KMS-11 (cell line): ENCODE measurements around the gene BNIP5.

Experiments
- H2AFZ ChIP-seq: fragments of 200-600 bp; sonication (generic); 2 replicates; pipeline ENCODE4 v1.6.1; 2016; ENCODE audit warnings: antibody characterized with exemption, mixed run types, low read depth
- H3K27ac ChIP-seq: fragments of 200-600 bp; sonication (generic); 2 replicates; pipeline ENCODE4 v1.6.1; 2016; ENCODE audit warnings: mild to moderate bottlenecking, mixed run types
- H3K27me3 ChIP-seq: fragments of 200-600 bp; sonication (generic); 2 replicates; pipeline ENCODE4 v1.6.1; 2017; ENCODE audit warnings: mild to moderate bottlenecking, low read depth, mixed run types, moderate library complexity; ENCODE audit not compliant: insufficient read depth
- H3K36me3 ChIP-seq: fragments of 200-600 bp; sonication (generic); 2 replicates; pipeline ENCODE4 v1.6.1; 2017; ENCODE audit warnings: mild to moderate bottlenecking, mixed run types; ENCODE audit not compliant: insufficient read depth
- H3K4me1 ChIP-seq: fragments of 200-600 bp; sonication (generic); 2 replicates; pipeline ENCODE4 v1.6.1; 2016; ENCODE audit warnings: mild to moderate bottlenecking, low read depth, mixed run types; ENCODE audit not compliant: poor library complexity, severe bottlenecking
- H3K4me2 ChIP-seq: fragments of 200-600 bp; sonication (generic); 2 replicates; pipeline ENCODE4 v1.7.0; 2016; ENCODE audit warnings: mild to moderate bottlenecking, mixed run types
- H3K4me3 ChIP-seq: fragments of 200-600 bp; sonication (generic); IDR thresholded peaks from 2 replicates; pipeline ENCODE4 v1.6.1; 2017; ENCODE audit warnings: low read depth, low read length, mixed read lengths; ENCODE audit not compliant: insufficient read depth
- H3K79me2 ChIP-seq: fragments of 200-600 bp; sonication (generic); 2 replicates; pipeline ENCODE4 v1.6.1; 2016; ENCODE audit warnings: low read depth, mixed run types; ENCODE audit not compliant: insufficient read depth
- H3K9ac ChIP-seq: fragments of 200-600 bp; sonication (generic); 2 replicates; pipeline ENCODE4 v1.6.1; 2016; ENCODE audit warnings: mild to moderate bottlenecking, mixed run types
- H4K20me1 ChIP-seq: fragments of 200-600 bp; sonication (generic); 2 replicates; pipeline ENCODE4 v1.6.1; 2016; ENCODE audit warnings: mild to moderate bottlenecking, mixed run types; ENCODE audit not compliant: insufficient read depth
- TF ChIP-seq, protein P1 (sequence below): fragments of 200-600 bp; sonication (generic); conservative IDR thresholded peaks from 2 replicates; pipeline ENCODE4 v1.6.1; 2017; ENCODE audit warnings: low read depth, mild to moderate bottlenecking, antibody characterized with exemption, low read length, moderate library complexity, mixed read lengths

The BNIP5 gene

DNA sequence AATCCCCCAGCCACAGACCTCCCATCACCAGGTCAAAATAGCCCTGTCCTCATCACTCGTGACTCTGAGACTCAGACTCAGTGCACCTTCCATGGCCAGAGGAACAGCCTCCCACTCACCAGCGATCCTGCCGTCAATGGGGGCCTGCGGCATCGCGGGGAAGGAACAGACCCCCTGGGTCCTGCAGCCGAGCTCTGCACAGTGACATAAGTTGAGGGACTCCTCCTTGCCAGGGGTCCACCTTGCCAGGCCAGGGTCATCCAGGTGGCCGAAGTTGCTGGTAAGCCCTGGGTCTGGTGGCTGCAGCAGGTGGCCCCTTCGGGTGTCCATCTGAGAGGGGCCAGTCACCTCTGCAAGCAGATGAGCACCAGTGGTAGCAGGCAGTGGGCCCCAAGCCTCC is 34.5 kb upstream of the BNIP5 start:
- Histone ChIP-seq H2AFZ (no peak overlapping the region), H3K4me1 (no peaks in the 10 kb centered on the region), H4K20me1 (no peaks in the 10 kb centered on the region), H3K9ac (no peak overlapping the region), H3K4me3 (no peak overlapping the region), H3K79me2 (no peaks in the 10 kb centered on the region), H3K27me3 (no peaks in the 10 kb centered on the region), H3K4me2 (no peak overlapping the region), H3K27ac (no peak overlapping the region), H3K36me3 (no peaks in the 10 kb centered on the region)
- TF ChIP-seq, protein P1, sequence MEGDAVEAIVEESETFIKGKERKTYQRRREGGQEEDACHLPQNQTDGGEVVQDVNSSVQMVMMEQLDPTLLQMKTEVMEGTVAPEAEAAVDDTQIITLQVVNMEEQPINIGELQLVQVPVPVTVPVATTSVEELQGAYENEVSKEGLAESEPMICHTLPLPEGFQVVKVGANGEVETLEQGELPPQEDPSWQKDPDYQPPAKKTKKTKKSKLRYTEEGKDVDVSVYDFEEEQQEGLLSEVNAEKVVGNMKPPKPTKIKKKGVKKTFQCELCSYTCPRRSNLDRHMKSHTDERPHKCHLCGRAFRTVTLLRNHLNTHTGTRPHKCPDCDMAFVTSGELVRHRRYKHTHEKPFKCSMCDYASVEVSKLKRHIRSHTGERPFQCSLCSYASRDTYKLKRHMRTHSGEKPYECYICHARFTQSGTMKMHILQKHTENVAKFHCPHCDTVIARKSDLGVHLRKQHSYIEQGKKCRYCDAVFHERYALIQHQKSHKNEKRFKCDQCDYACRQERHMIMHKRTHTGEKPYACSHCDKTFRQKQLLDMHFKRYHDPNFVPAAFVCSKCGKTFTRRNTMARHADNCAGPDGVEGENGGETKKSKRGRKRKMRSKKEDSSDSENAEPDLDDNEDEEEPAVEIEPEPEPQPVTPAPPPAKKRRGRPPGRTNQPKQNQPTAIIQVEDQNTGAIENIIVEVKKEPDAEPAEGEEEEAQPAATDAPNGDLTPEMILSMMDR = no peak

DNA sequence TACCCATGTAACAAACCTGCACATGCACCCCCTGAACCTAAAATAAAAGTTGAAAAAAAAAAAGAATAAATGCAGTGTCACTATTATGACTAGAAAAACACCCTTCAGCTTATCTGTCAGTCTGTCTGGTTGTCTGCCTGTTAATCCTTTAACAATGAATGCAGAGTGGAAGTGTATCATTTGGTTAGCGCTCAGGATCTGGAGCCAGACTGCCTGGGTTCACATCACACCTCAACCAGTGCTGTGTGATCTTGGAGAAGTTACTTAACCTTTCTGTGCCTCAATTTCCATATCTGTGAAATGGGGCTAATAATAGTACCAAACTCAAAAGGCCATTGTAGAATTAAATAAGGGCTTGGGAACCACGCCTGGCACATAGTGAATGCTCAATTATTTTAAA is 34.0 kb upstream of the BNIP5 start:
- no peaks in the 10 kb centered on the region for H3K4me1 ChIP-seq
- H2AFZ ChIP-seq = no peak overlapping the region
- H4K20me1 ChIP-seq = no peaks in the 10 kb centered on the region
- no peak overlapping the region for H3K4me2 ChIP-seq
- TF ChIP-seq, protein P1 = no peak
- no peaks in the 10 kb centered on the region for H3K79me2 ChIP-seq
- H3K27ac ChIP-seq = no peak overlapping the region
- no peak overlapping the region for H3K9ac ChIP-seq
- H3K27me3 ChIP-seq = no peaks in the 10 kb centered on the region
- no peaks in the 10 kb centered on the region for H3K36me3 ChIP-seq
- no peak overlapping the region for H3K4me3 ChIP-seq

DNA sequence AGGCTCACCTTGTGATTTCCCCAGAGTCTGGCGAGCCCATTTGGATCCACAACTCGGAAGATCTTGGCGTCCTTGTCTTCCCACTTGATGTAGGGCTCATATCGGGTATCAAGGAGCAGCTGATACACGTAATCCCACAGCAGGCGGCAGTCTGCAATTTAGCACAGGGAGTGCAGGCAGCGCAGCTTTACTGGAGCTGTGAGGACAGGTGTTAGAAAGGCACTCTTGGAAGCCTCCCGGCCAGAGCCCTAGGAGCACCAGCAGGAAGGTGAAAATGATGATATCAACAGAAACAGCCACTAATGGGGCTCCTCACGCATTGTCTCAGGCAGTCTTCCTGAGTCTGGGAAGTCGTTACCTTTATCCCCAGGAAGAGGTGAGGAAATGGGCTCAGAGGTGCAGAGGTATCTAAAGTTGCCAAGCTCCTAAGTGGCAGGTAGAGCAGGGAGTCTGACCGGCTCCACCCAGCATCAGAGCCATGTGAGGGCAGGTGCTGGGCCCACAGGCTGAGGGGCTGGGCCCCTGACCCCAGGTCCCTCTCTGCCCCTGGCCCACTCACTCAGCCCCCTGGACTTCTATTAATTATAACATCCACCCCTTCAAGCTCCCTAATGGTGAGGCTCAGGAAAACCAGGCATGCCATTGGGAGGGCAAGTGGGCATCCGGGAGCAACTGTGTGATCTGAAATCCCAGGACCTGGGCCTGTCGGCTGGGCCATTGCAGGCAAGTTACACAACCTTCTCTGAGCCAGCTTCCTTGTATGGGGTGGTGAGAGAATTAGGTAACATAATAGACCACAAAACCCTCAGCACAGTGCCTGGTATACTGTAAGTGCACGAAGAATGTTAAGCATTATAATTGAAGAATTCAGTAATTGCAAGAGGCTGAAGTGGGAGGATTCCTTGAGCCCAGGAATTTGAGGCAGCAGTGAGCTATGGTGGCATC is 32.5 kb upstream of the BNIP5 start:
- TF ChIP-seq, protein P1 = no peak
- H3K79me2 ChIP-seq = no peaks in the 10 kb centered on the region
- no peaks in the 10 kb centered on the region for H3K36me3 ChIP-seq
- no peaks in the 10 kb centered on the region for H4K20me1 ChIP-seq
- H3K4me2 ChIP-seq = no peak overlapping the region
- no peak overlapping the region for H3K9ac ChIP-seq
- H3K4me1 ChIP-seq = peaks cover 8% of the 10 kb centered on the region
- H2AFZ ChIP-seq = no peak overlapping the region
- H3K27ac ChIP-seq = no peak overlapping the region
- H3K4me3 ChIP-seq = no peak overlapping the region
- no peaks in the 10 kb centered on the region for H3K27me3 ChIP-seq

DNA sequence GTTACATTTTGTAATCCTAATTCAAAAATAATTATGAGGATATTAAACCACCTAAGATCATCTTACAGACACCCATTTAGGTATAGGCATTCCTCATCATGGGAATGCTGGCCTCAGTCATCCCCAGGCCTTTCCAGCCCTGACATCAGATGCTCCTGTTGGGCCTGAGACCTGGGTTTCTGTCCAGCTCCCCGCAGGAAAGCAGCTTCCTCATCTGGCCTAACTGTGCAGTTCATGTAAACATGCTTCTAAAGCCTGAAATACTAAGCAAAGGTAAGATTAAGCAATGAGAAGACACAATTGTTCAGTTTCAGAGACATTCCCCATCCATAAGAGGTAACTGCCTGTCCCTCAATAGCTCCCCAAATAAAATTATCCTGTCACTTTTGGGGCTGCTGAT is 31.7 kb upstream of the BNIP5 start:
- H3K4me1 ChIP-seq = peaks cover 8% of the 10 kb centered on the region
- H3K4me3 ChIP-seq = no peak overlapping the region
- H3K79me2 ChIP-seq = no peaks in the 10 kb centered on the region
- no peak overlapping the region for H3K4me2 ChIP-seq
- TF ChIP-seq, protein P1 = no peak
- H2AFZ ChIP-seq = no peak overlapping the region
- H3K27me3 ChIP-seq = no peaks in the 10 kb centered on the region
- no peak overlapping the region for H3K9ac ChIP-seq
- no peaks in the 10 kb centered on the region for H4K20me1 ChIP-seq
- no peaks in the 10 kb centered on the region for H3K36me3 ChIP-seq
- H3K27ac ChIP-seq = no peak overlapping the region
